Activated CD4-positive, alpha-beta T cell treated with anti-CD3 and anti-CD28 coated beads for 36 hours (primary cell): ENCODE results near the gene ZNF462. TPM values are rescaled to one million over a fixed set of nuclear protein-coding genes. Genes with fewer than 3 reads are reported as not detected.
A peak's percentile ranks its signal among the peaks of the same experiment; 100 is the strongest.
"Not testable (repeated sequence)": the region's sequence is repeated elsewhere in the genome, so short reads cannot be mapped to it uniquely, and the experiment has no call there.

ENCODE experiments used
- ATAC-seq: fragments of 200-7000 bp; cut with Tn5 transposase; one replicate; pipeline ENCODE4 v1.10.0; 2021; ENCODE audit warnings: mild to moderate bottlenecking, moderate library complexity
- CTCF ChIA-PET: fragments of 350-600 bp; sonication (Branson Sonifier 250); formaldehyde crosslinking; loops from one replicate; lab custom pipeline; 2021; ENCODE audit warnings: antibody characterized with exemption; lab: Charles Lee
- POLR2A ChIA-PET: fragments of 350-600 bp; sonication (Branson Sonifier 250); formaldehyde crosslinking; loops from one replicate; lab custom pipeline; 2021; ENCODE audit warnings: antibody characterized with exemption, inconsistent platforms; lab: Charles Lee
- DNase-seq: peaks from one replicate; pipeline ENCODE4 v3.0.0-alpha.2; 2020
- H3K27ac Mint-ChIP-seq: one replicate; pipeline ENCODE4 v1.8.0; 2021; ENCODE audit warnings: mixed read lengths
- H3K27me3 Mint-ChIP-seq: one replicate; pipeline ENCODE4 v1.8.0; 2021; ENCODE audit warnings: mixed read lengths
- H3K36me3 Mint-ChIP-seq: one replicate; pipeline ENCODE4 v1.8.0; 2021; ENCODE audit warnings: low read depth, mixed read lengths
- H3K4me1 Mint-ChIP-seq: one replicate; pipeline ENCODE4 v1.8.0; 2021; ENCODE audit warnings: mixed read lengths
- H3K4me3 Mint-ChIP-seq: one replicate; pipeline ENCODE4 v1.8.0; 2021; ENCODE audit warnings: mild to moderate bottlenecking, moderate library complexity, mixed read lengths
- H3K9me3 Mint-ChIP-seq: one replicate; pipeline ENCODE4 v1.8.0; 2021; ENCODE audit warnings: low read depth, mixed read lengths
- intact Hi-C, 2 experiments: fragments of 100-400 bp; cut with DNase I in 1 of 2; cut with micrococcal nuclease in 1 of 2; formaldehyde crosslinking; loops; one replicate each; pipeline versions ENCODE4 v1.14.2 to v1.15.1; 2022 to 2024; cut with DNase I, micrococcal nuclease
- total RNA-seq, 2 experiments: library from RNA; stranded (reverse); gene quantifications; one replicate each; pipeline ENCODE4 v1.2.3, GENCODE V29; 2021

ZNF462 gene
- total RNA-seq, 2 experiments from 2014 or later: 0.27 to 0.42 TPM

DNA sequence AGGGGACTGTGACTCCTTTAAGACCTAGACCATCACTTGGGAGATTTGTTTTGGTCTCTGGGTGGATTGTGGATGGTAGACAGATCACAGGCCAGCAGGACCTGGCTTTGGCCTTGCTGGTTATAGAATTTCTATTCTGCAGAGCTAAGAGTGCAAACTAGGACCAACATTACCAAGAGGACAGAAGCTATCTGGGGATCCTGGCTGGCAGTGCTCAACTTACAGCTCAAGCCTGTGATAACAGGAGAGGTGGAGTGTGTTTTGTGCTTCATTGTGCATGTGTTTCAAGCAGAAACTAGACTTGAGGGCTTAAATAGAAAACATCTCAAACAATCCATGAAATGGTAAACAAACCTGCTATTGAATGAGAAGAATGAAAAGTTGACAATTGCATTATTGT is 106.7 kb downstream of the ZNF462 start:
- no peaks in the 10 kb centered on the region for H3K9me3 Mint-ChIP-seq
- no peak overlapping the region for H3K27ac Mint-ChIP-seq
- no peak overlapping the region for H3K4me3 Mint-ChIP-seq
- H3K36me3 Mint-ChIP-seq: no peaks in the 10 kb centered on the region
- peaks cover 2% of the 10 kb centered on the region for H3K27me3 Mint-ChIP-seq
- peaks cover 7% of the 10 kb centered on the region for H3K4me1 Mint-ChIP-seq
- ATAC-seq (no peak), DNase-seq (no peak)
- CTCF ChIA-PET: no interaction called here
- intact Hi-C loops: no loop called here
- POLR2A ChIA-PET: no interaction called here

DNA sequence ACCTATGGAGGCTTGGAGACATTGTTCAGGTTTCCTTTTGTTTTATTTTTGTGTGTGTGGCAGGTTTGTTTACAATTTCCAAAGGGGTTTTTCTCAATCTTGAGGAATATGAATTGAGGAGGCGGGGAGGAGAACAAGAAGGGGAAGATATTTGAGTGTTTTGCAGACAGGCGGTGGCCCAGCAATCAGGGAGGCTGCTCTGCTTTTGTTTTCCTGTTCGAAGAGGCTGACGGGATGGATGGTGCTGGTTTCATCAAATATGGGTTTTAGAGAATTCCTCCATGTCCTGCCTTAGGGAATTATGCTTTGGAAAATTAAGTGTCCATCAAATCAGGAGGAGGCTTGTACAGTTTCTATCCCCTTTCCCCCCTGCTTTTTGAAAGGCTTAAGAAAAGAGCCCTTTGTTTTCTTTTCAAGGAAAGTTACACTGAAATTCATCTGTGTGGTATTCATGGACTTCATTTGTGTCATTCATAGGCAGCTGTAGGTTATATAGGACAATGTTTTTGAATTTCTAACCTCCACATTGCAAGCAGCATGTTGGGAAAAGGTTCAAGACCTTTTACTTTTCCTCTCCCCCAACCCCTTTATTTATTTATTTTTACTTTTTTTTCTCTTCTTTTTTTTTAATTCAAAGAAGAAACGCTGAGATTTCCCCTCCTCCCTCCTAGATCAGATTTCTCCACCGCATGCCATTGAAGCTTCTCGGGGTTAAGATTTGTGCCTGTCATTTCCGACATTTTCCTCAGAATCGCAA is 107.4 kb downstream of the ZNF462 start:
- H3K27me3 Mint-ChIP-seq: peaks cover 2% of the 10 kb centered on the region
- ATAC-seq: no peak
- no peak overlapping the region for H3K27ac Mint-ChIP-seq

DNA sequence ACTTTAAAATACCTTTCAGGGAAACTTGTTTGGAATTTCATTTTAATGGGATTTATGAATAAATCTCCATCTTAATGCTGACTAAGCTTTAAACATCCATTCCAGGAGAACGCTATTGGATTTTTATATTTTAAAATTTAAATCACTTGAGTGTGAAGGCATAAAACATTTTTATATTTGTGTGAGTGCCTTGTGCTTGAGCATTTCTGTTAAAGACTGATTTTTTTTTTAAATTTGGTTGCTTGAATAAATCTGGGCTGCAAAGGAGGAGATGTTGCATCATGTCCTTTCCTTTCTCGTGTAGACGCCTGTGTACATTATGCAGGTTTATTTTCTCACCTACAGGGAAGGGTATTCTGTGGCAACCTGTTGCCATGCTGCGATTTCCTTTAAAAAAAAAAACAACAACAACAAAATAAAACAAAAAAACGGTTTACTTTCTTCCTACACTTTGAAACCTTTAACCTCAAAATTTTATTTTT is 108.1 kb downstream of the ZNF462 start:
- ChIA-PET CTCF (no interaction called here), POLR2A (no interaction called here)
- DNase-seq (no peak), ATAC-seq (no peak)
- Mint-ChIP-seq H3K4me3 (no peak overlapping the region), H3K36me3 (no peaks in the 10 kb centered on the region), H3K27ac (no peak overlapping the region), H3K9me3 (no peaks in the 10 kb centered on the region), H3K27me3 (peaks cover 2% of the 10 kb centered on the region), H3K4me1 (no peaks in the 10 kb centered on the region)
- intact Hi-C loops: no loop called here

More for the DNA sequence above, 107.4 kb downstream of the ZNF462 start:
- Mint-ChIP-seq H3K4me3 (no peak overlapping the region), H3K4me1 (no peaks in the 10 kb centered on the region), H3K9me3 (no peaks in the 10 kb centered on the region), H3K36me3 (no peaks in the 10 kb centered on the region)
- intact Hi-C loops: no loop called here
- DNase-seq: no peak
- POLR2A ChIA-PET: no interaction called here
- CTCF ChIA-PET: no interaction called here

DNA sequence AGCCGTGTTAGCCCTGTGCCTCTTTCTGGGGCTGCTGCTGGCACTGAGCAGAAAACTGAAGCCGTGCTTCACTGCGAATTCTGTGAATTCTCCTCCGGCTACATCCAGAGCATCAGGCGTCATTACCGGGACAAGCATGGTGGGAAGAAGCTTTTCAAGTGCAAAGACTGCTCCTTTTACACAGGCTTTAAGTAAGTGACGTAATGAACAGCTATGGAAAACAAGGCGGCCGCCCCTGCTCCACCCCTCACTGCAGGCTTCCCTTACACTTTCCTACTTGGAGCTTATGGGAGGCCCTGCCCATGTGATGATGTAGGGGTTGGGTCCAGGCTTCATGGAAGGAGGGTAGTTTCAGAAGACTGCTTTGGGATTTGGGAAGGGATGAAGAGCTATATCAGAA is 109.1 kb downstream of the ZNF462 start:
- no peak overlapping the region for H3K4me3 Mint-ChIP-seq
- peaks cover 2% of the 10 kb centered on the region for H3K27me3 Mint-ChIP-seq
- H3K4me1 Mint-ChIP-seq: no peaks in the 10 kb centered on the region
- ATAC-seq (no peak), DNase-seq (no peak)
- CTCF ChIA-PET: no interaction called here
- intact Hi-C loops: no loop called here
- no peak overlapping the region for H3K27ac Mint-ChIP-seq
- no peaks in the 10 kb centered on the region for H3K36me3 Mint-ChIP-seq
- H3K9me3 Mint-ChIP-seq: no peaks in the 10 kb centered on the region
- POLR2A ChIA-PET: no interaction called here

DNA sequence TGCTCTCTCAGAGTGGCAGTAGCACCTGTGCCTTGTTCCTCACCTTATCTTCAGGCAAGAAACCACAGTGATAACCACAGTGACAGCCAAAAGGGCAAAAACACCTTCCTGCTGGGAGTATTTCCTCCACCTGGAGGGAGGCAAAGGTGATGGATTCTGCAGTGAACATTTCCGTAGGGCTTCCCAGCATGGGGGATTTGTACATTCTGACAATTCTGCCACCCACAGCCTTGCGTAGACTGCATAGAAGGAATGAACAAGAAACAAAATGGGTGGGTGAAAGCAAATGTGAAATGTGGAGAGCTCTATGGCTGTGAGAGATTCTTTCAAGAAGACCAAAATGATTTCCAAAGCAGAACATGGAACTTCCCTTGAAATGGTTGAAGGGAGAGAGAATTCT is 111.4 kb downstream of the ZNF462 start:
- Mint-ChIP-seq H3K36me3 (no peaks in the 10 kb centered on the region), H3K9me3 (no peaks in the 10 kb centered on the region), H3K4me1 (no peaks in the 10 kb centered on the region), H3K27ac (no peak overlapping the region), H3K27me3 (peaks cover 2% of the 10 kb centered on the region), H3K4me3 (no peak overlapping the region)
- intact Hi-C loops: no loop called here
- CTCF ChIA-PET: no interaction called here
- POLR2A ChIA-PET: no interaction called here
- no peak for ATAC-seq
- DNase-seq: no peak

DNA sequence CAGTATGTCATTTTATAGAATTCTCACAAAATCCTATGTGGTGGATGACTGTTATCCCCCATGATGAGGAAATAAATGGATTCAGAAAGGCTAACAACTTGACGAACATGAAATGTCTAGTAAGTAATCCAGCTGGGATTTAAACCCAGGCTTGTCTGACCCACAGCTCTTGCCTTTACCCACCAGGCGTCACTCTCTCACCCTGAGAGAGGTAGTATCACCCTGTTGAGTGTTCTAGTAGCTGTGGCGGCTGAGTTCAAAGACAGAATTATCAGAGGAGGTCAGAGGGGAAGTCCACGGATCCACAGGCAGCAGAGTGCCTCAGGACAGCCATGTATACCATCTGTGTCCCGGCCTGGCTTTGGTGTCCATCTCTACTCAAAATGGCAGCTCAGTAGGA is 113.8 kb downstream of the ZNF462 start:
- H3K36me3 Mint-ChIP-seq: no peaks in the 10 kb centered on the region
- ChIA-PET CTCF (no interaction called here), POLR2A (no interaction called here)
- H3K27me3 Mint-ChIP-seq: no peaks in the 10 kb centered on the region
- no peak overlapping the region for H3K4me3 Mint-ChIP-seq
- H3K4me1 Mint-ChIP-seq: no peaks in the 10 kb centered on the region
- DNase-seq (no peak), ATAC-seq (no peak)
- intact Hi-C loops: no loop called here
- no peak overlapping the region for H3K27ac Mint-ChIP-seq
- H3K9me3 Mint-ChIP-seq: no peaks in the 10 kb centered on the region

DNA sequence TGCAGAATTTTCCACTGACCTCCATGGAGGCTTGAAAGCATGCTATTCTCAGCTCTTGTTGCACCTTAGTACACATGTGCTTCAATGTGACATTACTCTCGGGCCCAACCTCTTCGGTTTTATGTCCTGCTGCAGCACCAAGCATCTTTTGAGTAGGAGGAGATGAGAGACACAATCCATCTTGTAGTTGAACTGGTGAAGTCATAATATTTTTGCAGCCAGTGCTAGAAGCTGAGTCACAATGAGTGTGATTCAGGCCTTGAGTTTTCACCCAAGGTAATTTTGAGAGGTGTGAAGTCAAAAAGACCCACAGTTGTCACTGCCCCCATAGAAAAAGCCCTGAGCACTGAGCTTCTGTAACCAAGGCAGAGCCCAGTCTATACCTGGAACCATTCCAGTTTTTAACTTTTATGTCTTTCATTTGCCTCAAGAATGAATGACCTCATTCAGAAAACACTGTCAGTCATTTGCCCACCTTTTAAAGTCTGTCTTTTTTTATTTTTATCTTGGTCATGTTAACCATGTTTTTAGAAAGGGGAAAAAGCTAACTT is 117.7 kb downstream of the ZNF462 start:
- no peak for DNase-seq
- Mint-ChIP-seq H3K27ac (no peak overlapping the region), H3K9me3 (no peaks in the 10 kb centered on the region), H3K4me3 (no peak overlapping the region), H3K4me1 (no peaks in the 10 kb centered on the region), H3K36me3 (no peaks in the 10 kb centered on the region), H3K27me3 (no peaks in the 10 kb centered on the region)
- CTCF ChIA-PET: no interaction called here
- peak; percentile 69 for ATAC-seq
- POLR2A ChIA-PET: interaction anchor here (0.6 kb wide), 1 partner anchor 33 kb away, joined by 3 read pairs; no protein-coding TSS in a partner anchor
- intact Hi-C loops: no loop called here

DNA sequence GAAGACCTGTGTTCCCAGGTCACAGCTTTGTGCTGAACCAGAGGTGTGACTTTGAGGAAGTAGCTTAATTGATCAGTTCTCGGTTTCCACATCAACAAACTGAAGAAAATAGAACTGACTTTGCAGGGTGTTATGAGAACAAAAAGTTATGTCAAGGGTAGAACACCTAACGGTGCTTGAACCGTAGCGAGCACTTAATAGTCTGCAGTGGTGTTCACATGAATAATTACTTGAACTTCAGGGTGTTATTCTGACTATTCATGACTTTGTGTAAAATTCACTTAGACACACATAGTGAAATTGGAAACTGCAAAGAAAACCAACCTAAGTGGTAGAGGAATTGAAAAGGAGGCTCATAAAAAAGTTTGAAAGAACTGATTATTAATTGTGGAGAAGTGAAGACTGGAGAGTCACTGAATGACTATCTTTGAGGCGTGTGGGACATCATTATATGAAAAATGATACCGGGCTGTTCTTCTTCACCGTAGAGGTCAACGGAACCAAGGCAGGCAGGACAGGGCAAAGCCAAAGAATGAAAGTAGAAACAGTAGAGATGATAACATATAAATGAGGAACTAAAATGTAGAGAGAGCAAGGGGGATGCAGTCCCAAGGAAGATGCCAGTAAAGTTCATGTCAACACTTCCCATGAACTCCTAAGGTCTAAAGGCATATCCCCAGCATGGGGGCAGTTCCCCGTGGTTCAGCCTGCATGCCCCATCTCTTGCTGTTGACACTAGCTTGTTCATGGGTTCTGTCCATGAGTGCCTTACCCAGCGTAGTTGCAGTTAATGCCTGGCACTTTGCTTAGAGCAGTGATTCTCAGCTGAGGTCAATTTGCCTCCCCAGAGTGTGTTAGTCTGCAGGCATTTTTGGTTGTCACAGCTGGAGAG is 118.7 kb downstream of the ZNF462 start:
- ATAC-seq (no peak), DNase-seq (no peak)
- Mint-ChIP-seq H3K27ac (no peak overlapping the region), H3K27me3 (no peaks in the 10 kb centered on the region), H3K9me3 (no peaks in the 10 kb centered on the region), H3K4me1 (no peaks in the 10 kb centered on the region), H3K36me3 (no peaks in the 10 kb centered on the region), H3K4me3 (no peak overlapping the region)
- ChIA-PET POLR2A (interaction anchor here (0.6 kb wide), 1 partner anchor 32 kb away, joined by 3 read pairs; no protein-coding TSS in a partner anchor), CTCF (no interaction called here)
- intact Hi-C loops: no loop called here

DNA sequence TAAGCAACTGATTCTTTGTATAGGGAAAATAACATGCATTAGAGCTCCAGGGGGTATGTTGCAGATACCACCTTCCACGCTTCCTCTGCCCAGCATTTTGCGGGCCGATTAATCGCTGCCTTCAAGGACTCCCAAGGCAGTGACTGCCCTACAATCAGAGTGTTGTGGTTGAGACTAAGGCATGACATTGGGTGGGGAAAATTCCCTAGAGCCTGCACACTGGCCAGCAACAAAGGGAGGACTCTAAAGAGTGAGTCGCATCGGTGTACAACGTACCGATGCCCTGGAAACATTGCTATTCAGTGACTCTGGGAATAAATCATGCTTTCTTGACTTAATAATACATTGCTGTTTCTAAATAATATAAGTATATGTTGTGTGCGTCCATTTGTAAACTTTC is 119.7 kb downstream of the ZNF462 start:
- POLR2A ChIA-PET: no interaction called here
- H3K36me3 Mint-ChIP-seq: no peaks in the 10 kb centered on the region
- ATAC-seq: no peak

DNA sequence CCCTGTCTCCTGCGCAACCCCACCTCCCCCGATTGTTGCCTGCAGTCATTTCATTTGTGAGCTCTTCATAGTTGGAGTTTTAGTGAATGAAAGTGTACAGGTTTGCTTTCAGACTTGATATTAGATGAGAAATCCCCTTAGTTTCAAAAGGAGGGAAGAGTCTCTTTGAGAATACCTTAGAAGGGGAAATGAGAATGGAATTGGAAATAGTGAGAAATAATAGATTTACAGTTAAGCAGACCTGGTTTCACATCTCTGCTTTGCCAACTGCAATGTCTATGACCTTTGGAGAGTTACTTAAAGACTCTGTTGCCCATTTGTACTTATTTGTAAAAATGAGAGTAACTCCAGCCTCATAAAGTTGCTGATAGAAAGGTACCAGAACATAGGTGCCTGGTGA is 120.4 kb downstream of the ZNF462 start:
- POLR2A ChIA-PET: no interaction called here
- H3K4me1 Mint-ChIP-seq: no peaks in the 10 kb centered on the region

More for the DNA sequence above, 119.7 kb downstream of the ZNF462 start:
- Mint-ChIP-seq H3K9me3 (no peaks in the 10 kb centered on the region), H3K4me3 (no peak overlapping the region), H3K4me1 (no peaks in the 10 kb centered on the region), H3K27me3 (no peaks in the 10 kb centered on the region), H3K27ac (no peak overlapping the region)
- intact Hi-C loops: no loop called here
- CTCF ChIA-PET: no interaction called here
- no peak for DNase-seq

DNA sequence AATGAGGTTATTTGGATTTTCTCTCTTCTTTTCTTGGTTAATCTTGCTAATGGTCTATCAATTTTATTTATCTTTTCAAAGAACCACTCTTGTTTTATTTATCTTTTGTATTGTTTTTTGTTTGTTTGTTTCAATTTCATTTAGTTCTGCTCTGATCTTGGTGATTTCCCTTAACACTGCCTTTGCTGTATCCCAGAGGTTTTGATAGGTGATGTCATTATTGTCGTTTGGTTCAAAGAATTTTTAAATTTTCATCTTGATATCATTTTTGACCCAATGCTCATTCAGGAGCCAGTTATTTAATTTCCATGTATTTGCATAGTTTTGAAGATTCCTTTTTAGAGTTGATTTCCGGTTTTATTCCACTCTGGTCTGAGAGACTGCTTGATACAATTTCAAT is 126.9 kb downstream of the ZNF462 start:
- ATAC-seq, H3K4me1 Mint-ChIP-seq, intact Hi-C loops, H3K27me3 Mint-ChIP-seq, POLR2A ChIA-PET, DNase-seq, H3K36me3 Mint-ChIP-seq, CTCF ChIA-PET, H3K9me3 Mint-ChIP-seq, H3K4me3 Mint-ChIP-seq, H3K27ac Mint-ChIP-seq: not testable (repeated sequence)

More for the DNA sequence above, 120.4 kb downstream of the ZNF462 start:
- ATAC-seq (no peak), DNase-seq (no peak)
- Mint-ChIP-seq H3K4me3 (no peak overlapping the region), H3K36me3 (no peaks in the 10 kb centered on the region), H3K9me3 (peaks cover 2% of the 10 kb centered on the region), H3K27me3 (peaks cover 2% of the 10 kb centered on the region), H3K27ac (no peak overlapping the region)
- intact Hi-C loops: no loop called here
- CTCF ChIA-PET: no interaction called here
